DMS 273 (cell line): ENCODE data around the gene LCLAT1.

ENCODE experiments used
- DNase-seq: peaks from one replicate; lab custom pipeline; 2025; ENCODE audit not compliant: unreplicated experiment; lab: John Stamatoyannopoulos, UW

Gene LCLAT1

DNA sequence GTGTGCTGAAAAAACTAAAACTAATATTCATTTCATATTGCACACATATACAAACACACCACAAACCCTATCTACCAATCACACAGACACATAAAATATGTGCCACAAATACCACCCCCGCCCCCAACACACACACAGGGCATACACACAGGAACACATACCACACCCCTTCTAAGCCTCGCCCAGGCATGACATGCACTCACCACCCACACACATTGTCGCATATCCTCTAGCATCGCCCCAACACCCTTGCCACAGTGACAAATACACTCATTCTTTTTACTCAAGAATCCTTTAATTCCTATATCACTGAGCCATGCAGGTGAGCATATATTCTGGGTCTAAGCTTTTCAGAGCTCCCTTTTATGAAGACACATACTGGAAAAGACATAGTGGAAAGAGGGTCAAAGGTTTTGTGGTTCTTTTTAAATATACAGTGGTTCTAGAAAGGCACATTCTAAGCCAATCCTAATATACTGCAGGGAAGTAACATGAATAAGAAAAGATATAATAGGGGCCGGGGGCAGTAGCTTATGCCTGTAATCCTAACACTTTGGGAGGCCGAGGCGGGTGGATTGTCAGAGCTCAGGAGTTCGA, 24.5 kb upstream of the LCLAT1 start:
- DNase-seq: no peak

DNA sequence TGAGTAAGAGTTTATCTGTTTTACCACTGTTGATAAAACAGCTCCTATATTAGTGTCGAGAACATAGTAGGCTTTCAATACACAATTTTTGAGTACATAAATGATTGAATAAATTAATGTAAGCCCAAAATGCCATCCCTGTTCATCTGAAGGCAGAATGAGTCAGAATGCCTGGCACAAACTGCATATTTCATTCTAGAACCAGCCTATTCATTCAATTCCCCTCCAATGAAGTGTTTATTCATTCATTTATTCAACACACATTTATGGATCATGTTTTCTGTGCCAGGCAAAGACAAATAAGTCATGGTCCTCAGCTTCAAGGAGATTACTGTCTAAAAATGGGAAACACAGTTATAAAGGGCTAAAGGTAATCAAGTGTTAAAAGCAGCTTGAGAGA, 22.8 kb upstream of the LCLAT1 start:
- no peak for DNase-seq

DNA sequence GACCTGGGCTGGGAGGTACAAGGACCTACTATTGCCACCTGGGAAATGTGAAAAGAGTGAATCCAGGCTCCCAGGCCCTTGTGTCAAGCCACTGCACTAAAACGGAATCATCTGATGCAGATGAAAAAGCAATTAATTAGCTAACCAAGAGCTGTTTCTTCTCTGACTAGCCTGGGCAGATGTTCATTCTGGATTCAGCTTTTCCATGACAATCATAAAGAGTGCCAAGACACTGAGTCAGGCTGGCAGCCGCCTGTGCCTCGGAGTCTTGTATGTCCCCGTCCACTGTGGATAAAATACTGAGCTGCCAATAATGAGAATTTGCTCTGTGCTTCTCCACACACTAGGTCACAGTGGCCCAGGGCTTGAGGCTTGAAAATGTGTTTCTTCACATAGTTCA, 21.7 kb upstream of the LCLAT1 start:
- no peak for DNase-seq

DNA sequence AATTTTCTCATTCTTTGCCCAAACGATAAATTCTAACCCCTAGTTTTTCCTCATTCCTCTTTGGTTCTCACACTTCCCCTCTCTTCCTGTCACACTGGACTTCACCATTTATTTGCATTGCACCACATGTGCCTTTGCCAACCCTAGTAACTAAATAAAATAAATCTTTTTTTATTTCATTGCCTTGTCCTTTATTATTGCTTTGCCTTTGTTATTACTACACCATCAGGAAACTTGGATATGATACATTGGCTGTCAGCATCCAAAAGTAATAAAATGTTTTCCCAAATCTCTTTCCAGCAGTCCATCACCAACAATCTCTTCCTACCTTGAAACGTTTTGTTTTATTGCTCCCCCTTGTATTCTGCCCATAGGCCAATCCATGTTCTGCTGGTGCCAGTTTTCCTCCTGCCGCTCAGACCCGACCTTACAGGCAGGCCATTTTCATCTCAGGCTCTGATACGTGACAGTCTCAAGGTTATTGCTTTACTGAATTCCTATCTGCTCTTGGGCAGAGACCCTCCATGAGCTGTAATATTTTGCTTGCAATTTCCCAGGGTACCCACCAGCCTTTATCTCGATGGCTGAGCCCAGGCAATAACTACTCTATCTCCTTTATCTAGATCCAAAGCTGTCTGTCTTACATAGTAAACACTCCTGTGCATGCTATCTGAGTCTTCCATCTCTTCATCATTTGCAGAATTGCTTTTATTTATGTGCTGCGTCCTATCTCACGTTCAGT, 19.3 kb upstream of the LCLAT1 start:
- DNase-seq: no peak

DNA sequence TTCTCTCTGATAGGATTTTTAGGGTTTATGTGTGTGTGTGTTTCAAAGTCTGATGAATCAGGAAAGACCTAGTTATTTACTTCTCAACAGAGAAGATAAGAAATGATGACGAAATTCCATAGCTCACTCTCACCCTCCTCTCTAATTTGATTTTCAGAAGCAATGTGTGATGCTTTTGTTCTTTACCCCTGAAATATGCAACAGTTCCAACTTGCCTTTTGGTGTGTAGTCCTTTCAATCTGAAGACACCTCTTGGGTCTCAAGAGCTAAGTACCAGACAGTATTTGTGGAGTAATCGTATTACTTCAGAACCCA, 18.7 kb upstream of the LCLAT1 start:
- DNase-seq: no peak

DNA sequence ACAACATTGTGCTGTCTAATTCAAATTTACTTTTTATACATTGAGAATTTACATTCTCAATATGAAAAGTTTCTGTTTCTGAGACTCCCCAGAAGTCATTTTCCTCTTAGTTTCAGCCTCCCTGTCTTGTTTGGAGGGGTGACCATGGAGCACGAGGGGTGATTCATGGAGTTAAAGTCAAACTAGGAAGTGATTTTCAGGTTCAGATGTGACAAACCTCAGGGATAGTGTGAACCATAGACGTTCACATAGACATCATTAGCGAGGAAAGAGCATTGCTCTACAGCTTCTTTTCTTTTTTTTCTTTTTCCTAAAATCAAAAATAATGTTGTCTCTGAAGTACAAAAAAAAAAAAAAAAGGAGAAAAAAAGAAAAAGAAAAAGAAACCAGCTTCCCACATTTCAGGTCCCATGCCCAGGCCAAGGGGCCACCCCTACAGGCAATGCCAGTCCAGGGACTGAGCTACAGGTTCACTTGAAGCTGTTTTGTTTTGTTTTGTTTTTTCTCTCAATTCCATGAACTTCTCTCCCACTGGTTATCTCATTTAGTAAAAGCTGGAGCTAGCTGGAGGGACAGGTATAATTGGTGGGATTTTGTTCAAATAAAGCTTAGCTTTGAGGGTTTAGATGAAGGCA, 18.1 kb upstream of the LCLAT1 start:
- DNase-seq: no peak

DNA sequence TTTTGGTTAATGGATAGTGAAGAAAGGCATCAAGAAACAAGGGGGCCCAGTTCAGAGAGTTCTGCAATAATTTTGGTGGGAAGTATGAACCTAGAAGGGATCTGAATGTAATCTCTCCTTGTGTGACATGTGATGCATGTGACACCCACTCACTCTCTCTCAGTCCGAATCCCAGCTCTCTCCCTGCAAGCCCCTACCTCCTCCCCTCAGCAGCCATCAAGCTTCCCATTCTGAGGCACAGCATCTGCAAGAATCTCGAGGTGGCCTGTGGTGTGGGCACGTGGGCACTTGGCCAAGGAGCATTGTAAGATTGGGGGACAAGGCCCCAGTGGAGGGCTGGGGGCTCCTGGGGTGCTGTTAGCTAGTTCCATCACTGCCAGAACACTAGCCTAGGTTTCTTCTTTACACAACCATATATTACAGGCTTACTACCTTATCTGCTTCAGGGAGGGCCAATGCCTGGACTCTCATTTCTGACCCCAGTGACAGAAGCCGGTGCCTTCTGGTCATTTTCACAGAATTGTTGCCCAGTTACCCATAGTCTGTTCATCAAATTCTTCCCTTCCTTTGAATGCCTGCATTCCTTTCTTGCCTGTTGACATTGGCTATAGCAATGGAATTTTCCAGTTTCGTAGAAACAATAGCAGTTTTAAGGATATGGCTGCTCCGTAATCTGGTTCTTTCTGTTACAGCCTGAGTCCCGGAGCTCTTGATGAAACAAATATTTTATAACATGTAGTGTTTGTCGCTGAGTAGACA, 13.3 kb upstream of the LCLAT1 start:
- no peak for DNase-seq

DNA sequence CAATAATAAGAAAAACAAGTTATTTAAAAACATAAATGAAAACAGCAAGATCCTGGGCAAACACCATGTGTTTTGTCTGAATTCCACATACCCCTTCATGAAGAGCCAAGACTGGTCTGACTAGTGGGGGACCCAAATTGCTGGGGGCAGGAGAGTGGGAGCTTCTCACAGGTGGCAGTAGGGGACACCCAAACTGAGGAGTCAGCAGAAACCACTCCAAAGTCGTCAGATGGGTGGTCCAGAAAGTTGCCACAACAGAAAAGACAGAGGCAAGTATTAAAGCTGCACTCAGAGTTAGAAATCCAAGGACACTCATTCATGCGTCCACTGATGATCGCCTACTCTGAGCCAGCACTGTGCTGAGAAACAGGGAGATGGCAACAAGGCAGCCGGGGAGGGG, 12.3 kb upstream of the LCLAT1 start:
- no peak for DNase-seq

DNA sequence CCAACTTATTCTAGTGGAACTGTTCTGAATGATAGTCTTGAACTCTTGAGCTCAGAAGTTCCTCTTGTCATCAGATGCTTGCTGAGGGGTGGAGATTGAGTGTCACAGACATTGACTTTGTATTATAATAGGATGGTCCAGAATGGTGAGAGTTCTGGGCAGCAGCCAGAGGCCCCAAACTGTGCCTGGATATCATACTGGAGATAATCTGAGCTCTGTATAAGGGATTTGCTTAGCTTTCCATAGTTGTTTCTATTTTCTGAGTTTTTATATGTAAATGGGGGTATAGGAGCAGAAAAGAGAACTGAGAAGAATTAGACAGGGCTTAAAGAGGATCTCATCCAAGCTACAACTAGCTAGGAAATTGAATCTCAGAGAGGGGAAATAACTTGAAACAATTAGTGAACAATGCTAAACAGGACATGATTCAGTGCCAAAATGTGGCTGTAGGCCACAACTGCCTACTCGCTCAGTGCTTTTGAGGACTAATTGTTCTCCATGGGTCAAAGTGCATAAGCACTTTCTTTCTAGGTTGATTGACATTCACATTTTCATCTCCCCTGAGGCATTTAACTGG, 10.1 kb upstream of the LCLAT1 start:
- no peak for DNase-seq

DNA sequence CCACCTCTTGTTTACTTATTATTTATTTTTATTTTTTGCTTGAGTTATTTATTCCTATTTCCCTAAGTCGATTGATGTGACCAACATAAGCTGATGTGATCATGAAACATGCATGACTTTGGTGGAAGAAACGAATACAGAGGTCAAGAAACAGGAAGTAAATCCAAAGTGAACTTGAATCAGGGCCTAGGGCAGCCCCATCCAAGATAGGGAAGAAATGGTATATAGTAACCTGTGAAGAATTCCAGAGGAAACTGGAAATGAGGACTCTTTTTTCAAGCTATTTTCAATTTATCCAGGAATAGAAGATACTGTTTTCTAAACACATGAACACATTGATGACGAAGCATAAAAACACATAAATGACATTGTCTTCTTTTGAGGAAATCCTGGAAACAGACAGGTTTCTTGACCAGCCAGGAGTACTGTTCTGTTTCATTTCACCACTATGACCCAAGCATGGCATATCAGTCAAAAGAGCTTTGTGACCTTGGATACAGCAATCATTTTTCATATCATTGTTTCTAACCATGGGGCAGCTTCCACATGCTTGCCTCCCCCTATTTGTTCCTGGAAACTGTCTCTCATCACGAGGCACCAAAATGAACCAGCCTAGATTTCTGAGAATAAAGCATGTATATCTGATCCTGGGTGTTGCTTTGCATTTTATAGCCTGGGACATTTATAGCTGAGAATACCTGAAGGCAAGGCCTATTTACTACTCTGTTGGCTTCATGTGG, 9.1 kb upstream of the LCLAT1 start:
- DNase-seq: no peak

DNA sequence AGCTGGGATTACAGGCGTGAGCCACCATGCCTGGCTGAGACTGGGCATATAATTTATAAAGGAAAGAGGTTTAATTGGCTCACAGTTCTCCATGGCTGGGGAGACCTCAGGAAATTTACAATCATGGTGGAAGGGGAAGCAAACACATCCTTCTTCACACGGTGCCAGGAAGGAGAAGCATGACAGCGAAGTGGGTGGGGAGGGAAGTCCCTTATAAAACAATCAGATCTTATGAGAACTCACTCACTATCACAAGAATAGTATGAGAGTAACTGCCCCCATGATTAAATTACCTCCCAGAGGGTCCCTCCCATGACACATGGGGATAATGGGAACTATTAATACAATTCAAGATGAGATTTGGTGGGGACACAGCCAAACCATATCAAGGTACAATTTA, 7.8 kb upstream of the LCLAT1 start:
- no peak for DNase-seq

DNA sequence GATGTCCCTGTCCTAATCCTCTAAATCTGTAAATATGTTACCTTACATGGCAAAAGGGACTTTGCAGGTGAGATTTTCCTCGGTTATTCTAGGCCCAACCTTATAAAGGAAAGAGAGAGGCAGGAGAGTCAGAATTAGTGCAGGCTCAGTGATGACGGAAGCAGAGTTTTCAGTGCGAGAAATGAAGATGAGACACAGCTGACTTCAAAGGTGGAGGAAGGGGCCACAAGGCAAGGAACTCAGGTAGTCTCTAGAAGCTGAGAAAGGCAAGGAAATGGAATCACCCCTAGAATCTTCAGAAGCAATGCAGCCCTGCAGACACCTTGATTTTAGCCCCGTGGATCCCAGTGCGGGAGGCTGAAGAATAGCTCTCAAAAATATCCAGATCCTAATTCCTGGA, 7.2 kb upstream of the LCLAT1 start:
- no peak for DNase-seq

DNA sequence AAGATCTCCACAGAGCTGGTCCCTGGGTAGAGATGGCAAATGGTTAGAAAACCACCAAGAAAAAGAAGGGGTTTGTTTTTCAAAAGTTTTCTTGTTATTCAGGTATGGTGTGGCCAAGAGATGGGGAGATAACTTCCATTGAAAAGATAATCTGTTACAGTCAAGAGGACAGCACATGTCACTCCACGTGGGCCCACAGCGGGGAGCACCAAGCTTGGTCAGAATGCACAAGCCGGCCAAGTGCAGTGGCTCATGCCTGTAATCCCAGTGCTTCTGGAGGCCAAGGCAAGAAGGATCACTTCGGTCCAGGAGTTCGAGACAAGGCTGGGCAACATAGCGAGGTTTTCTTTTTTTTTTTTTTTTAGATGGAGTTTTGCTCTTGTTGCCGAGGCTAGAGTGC, 6.0 kb upstream of the LCLAT1 start:
- DNase-seq: no peak

DNA sequence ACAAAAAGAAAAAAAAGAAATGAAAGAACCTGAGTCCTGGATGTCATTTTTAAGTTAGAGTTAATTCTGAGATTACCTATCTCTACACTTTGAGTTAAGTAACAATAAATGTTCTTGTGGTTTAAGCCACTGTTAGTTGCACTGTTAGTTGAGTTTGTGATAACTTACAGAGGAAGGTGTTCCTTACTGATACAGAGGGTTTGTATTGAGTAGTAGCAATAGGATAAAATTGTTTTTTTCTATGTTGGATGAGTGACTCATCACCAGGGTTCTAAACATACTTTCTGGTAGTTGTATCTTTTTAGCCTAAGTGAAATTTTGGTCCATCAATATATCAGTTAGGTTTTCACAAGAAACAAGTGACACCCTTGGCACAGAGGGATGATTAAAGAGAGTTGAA, 4.0 kb upstream of the LCLAT1 start:
- no peak for DNase-seq

DNA sequence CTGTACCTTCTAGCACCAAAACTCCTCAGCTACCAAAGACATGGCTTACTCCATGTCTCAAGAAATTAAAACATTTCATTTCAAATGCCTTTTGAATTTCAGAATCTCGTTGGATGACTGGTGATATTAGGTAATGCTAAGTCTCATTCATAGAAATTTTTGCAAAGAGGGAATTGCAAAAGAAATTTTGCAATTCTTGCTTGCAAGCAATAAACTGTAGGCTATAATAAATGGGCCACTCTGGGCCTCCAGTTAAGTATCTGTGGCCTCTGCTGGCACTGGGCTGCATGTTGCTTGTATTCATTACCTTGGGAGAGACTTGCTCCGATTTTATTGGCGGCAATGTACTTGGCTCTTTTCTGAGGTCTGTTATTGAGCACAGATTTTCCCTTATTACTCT, 2.8 kb upstream of the LCLAT1 start:
- DNase-seq: no peak

DNA sequence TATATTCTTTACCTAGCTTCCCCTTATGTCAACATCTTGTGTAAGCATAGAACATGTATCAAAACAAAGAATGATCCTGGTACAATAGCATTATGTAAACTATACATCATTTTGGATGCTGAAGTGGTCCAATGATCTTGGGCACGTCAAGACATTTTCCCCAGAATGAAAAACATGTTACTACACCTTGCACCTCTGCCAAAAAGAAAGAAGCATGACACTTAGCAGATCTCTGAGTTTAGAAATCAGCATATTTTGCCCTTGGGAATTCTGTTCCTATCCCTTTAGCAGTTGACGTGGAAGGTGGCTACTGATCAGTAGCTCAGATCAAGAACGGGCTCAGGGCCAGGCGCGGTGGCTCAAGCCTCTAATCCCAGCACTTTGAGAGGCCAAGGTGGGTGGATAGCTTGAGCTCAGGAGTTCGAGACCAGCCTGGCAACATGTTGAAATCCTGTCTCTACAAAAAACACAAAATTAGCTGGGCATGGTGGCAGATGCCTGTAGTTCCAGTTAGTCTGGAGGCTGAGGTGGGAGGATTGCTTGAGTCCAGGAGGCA, 1.7 kb upstream of the LCLAT1 start:
- DNase-seq: no peak

DNA sequence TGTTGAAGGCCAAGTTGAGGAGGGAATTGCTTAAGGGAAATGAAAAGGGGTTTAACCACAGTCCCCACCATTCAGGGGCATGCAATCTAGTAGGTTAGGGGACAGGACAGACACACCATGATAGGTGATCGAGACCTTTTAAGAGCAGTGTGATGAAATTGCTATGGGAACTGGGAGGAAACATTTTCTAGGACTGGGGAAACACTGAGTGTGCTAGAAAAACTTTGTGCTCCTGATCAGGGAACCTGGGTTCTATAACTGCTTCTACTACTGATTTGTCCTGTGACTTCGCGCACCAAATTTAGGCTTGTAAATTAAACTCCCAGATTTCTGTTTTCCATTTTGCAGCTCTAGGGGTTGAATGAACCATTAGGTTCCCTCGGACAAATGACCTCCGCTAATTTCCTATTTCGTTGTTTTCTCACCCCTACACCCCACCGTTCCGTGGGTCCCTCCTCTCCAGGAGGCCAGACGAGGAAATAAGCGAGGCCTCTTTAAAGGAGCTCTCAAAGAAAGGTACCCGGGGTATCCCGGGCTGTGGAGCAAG, 371 bp upstream of the LCLAT1 start:
- peak; percentile 43 for DNase-seq

DNA sequence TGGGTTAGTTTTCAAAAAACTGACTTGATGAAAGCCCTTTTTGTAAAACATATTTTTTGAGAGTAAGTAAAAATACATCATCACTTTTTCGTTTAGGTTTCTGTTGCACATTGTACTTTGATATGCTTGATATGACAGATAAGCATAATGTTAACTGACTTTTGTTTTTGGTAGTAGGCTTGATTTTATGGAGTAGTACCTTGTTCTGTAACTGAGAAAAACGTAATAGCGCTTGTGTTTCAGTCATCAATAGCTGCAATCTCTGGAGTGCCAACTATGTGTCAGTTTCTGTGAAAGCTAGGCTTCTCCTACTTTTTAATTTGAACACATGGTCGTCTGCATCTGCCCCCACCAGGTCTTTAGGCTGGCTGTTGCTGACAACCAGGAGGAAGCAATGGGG, 1.3 kb downstream of the LCLAT1 start:
- DNase-seq: no peak

DNA sequence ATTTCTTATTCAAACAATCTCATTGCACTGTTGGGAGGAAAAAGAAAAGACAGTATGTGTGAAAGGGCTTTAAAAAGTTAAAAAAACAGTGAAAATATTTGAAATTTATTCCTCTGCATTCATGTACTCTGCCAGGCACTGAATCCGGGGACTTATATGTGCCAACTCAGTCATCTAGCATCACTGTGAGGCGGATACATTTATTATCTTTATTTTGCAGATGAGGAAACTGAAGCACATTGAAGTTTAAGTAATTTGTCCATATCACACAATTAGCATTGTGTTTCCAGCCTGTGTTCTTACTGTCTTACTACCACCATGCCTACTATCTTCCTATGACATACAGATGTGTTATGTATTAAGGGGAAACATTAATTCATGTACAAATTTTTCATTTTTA, 1.8 kb downstream of the LCLAT1 start:
- no peak for DNase-seq

DNA sequence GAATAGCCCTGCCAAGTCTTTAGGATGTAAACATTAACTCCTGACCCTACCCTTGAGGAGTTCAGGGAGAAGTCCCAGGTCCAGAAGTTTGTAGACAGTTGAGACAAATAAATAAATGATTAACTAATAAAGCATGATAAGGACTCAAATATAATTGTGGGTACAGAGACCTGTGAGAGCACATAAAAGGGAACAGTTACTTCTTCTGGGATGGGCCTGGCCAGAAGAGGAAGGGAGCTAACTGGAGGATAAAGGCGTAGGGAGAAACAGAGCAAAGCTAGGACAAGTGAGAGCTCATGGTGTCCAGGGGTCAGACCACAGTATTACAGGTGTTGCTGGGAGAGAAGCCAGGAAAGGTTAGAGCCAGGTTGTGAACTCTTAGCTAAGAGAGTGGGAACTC, 3.0 kb downstream of the LCLAT1 start:
- DNase-seq: no peak
